ENCODE results near the gene TPSB2. TPM values are rescaled to one million over a fixed set of nuclear protein-coding genes. Genes with fewer than 3 reads are reported as not detected.

TPSB2 gene
- total RNA-seq, 1 donor from 2014 or later, result not detected

DNA sequence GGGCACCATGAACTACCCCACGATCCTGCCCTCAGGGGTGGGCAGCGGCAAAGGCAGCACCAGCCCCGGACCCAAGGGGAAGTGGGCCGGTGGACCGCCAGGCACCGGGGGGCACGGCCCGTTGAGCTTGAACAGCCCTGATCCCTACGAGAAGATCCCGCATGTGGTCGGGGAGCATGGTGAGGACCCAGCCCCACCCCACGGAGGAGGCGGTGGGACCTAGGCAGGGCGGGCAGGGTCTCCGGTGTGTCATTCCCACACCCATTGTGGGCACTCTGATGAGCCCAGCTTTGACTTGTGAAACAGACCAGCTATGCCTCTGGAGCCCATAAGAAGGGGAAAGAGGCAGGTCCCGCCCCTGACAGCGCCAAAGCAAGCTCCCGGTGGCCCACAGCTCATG lies 27.7 kb downstream of the TPSB2 start:
- no peak overlapping the region for H3K4me3 ChIP-seq (ENCODE audit: insufficient read depth, low read depth, low read length)
- no peaks in the 10 kb centered on the region for H3K9me3 Mint-ChIP-seq (ENCODE audit: unreplicated experiment)
- DNase-seq (ENCODE audit: low read depth), result no peak
- H3K4me2 ChIP-seq (ENCODE audit: low read length), result no peak overlapping the region
- H3K27me3 ChIP-seq (ENCODE audit: insufficient read depth, low read length), result no peaks in the 10 kb centered on the region
- H3K36me3 Mint-ChIP-seq (ENCODE audit: low read depth, unreplicated experiment), result peaks cover 9% of the 10 kb centered on the region
- H3K4me3 Mint-ChIP-seq (ENCODE audit: unreplicated experiment), result no peak overlapping the region
- no peaks in the 10 kb centered on the region for H3K4me1 ChIP-seq (ENCODE audit: insufficient read depth, low read length)
- no peak overlapping the region for H2AFZ ChIP-seq (ENCODE audit: low read depth, low read length)
- no peak overlapping the region for H3K27ac Mint-ChIP-seq (ENCODE audit: unreplicated experiment)
- H3K79me2 ChIP-seq (ENCODE audit: insufficient read depth, low read length), result no peaks in the 10 kb centered on the region
- peaks cover 8% of the 10 kb centered on the region for H4K20me1 ChIP-seq (ENCODE audit: insufficient read depth, low read length)
- H3K9ac ChIP-seq (ENCODE audit: low read length), result no peak overlapping the region
- no peaks in the 10 kb centered on the region for H3K9me3 ChIP-seq (ENCODE audit: insufficient read depth, low read depth, low read length)
- H3K4me1 Mint-ChIP-seq (ENCODE audit: low read depth, unreplicated experiment), result no peaks in the 10 kb centered on the region
- no peak for FAIRE-seq
- TF ChIP-seq, protein P1, sequence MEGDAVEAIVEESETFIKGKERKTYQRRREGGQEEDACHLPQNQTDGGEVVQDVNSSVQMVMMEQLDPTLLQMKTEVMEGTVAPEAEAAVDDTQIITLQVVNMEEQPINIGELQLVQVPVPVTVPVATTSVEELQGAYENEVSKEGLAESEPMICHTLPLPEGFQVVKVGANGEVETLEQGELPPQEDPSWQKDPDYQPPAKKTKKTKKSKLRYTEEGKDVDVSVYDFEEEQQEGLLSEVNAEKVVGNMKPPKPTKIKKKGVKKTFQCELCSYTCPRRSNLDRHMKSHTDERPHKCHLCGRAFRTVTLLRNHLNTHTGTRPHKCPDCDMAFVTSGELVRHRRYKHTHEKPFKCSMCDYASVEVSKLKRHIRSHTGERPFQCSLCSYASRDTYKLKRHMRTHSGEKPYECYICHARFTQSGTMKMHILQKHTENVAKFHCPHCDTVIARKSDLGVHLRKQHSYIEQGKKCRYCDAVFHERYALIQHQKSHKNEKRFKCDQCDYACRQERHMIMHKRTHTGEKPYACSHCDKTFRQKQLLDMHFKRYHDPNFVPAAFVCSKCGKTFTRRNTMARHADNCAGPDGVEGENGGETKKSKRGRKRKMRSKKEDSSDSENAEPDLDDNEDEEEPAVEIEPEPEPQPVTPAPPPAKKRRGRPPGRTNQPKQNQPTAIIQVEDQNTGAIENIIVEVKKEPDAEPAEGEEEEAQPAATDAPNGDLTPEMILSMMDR (IDR thresholded peaks at IDR 0.05; ENCODE audit: insufficient read depth, low read depth, low read length), result no peak
- TF ChIP-seq EZH2 (IDR thresholded peaks at IDR 0.05; ENCODE audit: insufficient read depth, low read length), result no peak
- no peak overlapping the region for H3K27ac ChIP-seq (ENCODE audit: low read depth, low read length)
- no peaks in the 10 kb centered on the region for H3K36me3 ChIP-seq (ENCODE audit: insufficient read depth, low read length)
- peaks cover 5% of the 10 kb centered on the region for H3K27me3 Mint-ChIP-seq (ENCODE audit: low read depth, unreplicated experiment)

DNA sequence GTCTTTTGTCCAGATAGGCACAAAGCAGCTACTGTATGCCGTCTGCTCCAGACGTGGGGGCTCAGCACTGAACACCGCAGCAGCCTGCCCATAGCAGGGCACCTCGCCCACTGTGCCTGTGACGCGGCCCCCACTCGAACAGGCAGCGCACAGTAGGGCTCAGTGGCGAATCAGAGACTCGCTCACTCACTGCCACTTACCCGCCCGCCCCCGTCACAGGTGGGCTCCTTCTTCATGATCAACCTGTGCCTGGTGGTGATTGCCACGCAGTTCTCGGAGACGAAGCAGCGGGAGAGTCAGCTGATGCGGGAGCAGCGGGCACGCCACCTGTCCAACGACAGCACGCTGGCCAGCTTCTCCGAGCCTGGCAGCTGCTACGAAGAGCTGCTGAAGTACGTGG lies 28.5 kb downstream of the TPSB2 start:
- no peak overlapping the region for H3K4me3 ChIP-seq (ENCODE audit: insufficient read depth, low read depth, low read length)
- peaks cover 9% of the 10 kb centered on the region for H3K36me3 Mint-ChIP-seq (ENCODE audit: low read depth, unreplicated experiment)

DNA sequence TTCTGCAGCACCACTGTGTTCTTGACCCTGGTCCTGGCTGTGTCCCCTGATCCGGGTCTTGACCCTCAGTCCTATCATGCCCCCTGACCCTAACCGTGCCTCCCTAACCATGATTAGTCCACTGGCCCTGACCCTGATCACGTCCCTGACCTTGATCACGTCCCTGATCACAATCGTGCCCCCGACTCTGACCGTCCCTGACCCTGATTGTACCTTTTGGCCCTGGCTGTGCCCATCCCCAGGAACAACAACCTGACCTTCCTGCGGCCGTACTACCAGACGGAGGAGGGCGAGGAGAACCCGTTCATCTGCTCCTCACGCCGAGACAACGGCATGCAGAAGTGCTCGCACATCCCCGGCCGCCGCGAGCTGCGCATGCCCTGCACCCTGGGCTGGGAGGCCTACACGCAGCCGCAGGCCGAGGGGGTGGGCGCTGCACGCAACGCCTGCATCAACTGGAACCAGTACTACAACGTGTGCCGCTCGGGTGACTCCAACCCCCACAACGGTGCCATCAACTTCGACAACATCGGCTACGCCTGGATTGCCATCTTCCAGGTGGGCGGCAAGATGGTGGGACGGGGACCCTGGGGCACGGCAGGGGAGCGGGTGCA lies 29.9 kb downstream of the TPSB2 start:
- Histone ChIP-seq H4K20me1 (ENCODE audit: insufficient read depth, low read length) (peaks cover 17% of the 10 kb centered on the region), H3K4me2 (ENCODE audit: low read length) (no peak overlapping the region), H2AFZ (ENCODE audit: low read depth, low read length) (no peak overlapping the region), H3K79me2 (ENCODE audit: insufficient read depth, low read length) (no peaks in the 10 kb centered on the region), H3K36me3 (ENCODE audit: insufficient read depth, low read length) (no peaks in the 10 kb centered on the region), H3K4me1 (ENCODE audit: insufficient read depth, low read length) (no peaks in the 10 kb centered on the region), H3K9ac (ENCODE audit: low read length) (no peak overlapping the region), H3K9me3 (ENCODE audit: insufficient read depth, low read depth, low read length) (no peaks in the 10 kb centered on the region), H3K27me3 (ENCODE audit: insufficient read depth, low read length) (no peaks in the 10 kb centered on the region), H3K4me3 (ENCODE audit: insufficient read depth, low read depth, low read length) (no peak overlapping the region), H3K27ac (ENCODE audit: low read depth, low read length) (no peak overlapping the region)
- no peak for DNase-seq (ENCODE audit: low read depth)
- no peak for FAIRE-seq
- H3K27me3 Mint-ChIP-seq (ENCODE audit: low read depth, unreplicated experiment), result peaks cover 11% of the 10 kb centered on the region
- no peak overlapping the region for H3K27ac Mint-ChIP-seq (ENCODE audit: unreplicated experiment)
- H3K4me1 Mint-ChIP-seq (ENCODE audit: low read depth, unreplicated experiment), result no peaks in the 10 kb centered on the region
- H3K9me3 Mint-ChIP-seq (ENCODE audit: unreplicated experiment), result no peaks in the 10 kb centered on the region
- TF ChIP-seq EZH2 (IDR thresholded peaks at IDR 0.05; ENCODE audit: insufficient read depth, low read length), result no peak
- TF ChIP-seq, protein P1 (IDR thresholded peaks at IDR 0.05; ENCODE audit: insufficient read depth, low read depth, low read length), result no peak
- H3K36me3 Mint-ChIP-seq (ENCODE audit: low read depth, unreplicated experiment), result peaks cover 6% of the 10 kb centered on the region
- H3K4me3 Mint-ChIP-seq (ENCODE audit: unreplicated experiment), result peak overlapping the region; percentile 64

More for the DNA sequence above, 28.5 kb downstream of the TPSB2 start:
- Histone ChIP-seq H3K27me3 (ENCODE audit: insufficient read depth, low read length) (no peaks in the 10 kb centered on the region), H2AFZ (ENCODE audit: low read depth, low read length) (no peak overlapping the region), H3K27ac (ENCODE audit: low read depth, low read length) (no peak overlapping the region), H3K79me2 (ENCODE audit: insufficient read depth, low read length) (no peaks in the 10 kb centered on the region), H3K9me3 (ENCODE audit: insufficient read depth, low read depth, low read length) (no peaks in the 10 kb centered on the region), H3K4me1 (ENCODE audit: insufficient read depth, low read length) (no peaks in the 10 kb centered on the region), H3K4me2 (ENCODE audit: low read length) (no peak overlapping the region), H3K36me3 (ENCODE audit: insufficient read depth, low read length) (no peaks in the 10 kb centered on the region), H3K9ac (ENCODE audit: low read length) (no peak overlapping the region), H4K20me1 (ENCODE audit: insufficient read depth, low read length) (peaks cover 15% of the 10 kb centered on the region)
- Mint-ChIP-seq H3K4me1 (ENCODE audit: low read depth, unreplicated experiment) (no peaks in the 10 kb centered on the region), H3K9me3 (ENCODE audit: unreplicated experiment) (no peaks in the 10 kb centered on the region), H3K27ac (ENCODE audit: unreplicated experiment) (no peak overlapping the region), H3K4me3 (ENCODE audit: unreplicated experiment) (no peak overlapping the region), H3K27me3 (ENCODE audit: low read depth, unreplicated experiment) (peaks cover 14% of the 10 kb centered on the region)
- TF ChIP-seq EZH2 (IDR thresholded peaks at IDR 0.05; ENCODE audit: insufficient read depth, low read length), result no peak
- TF ChIP-seq, protein P1 (IDR thresholded peaks at IDR 0.05; ENCODE audit: insufficient read depth, low read depth, low read length), result no peak
- FAIRE-seq (no peak), DNase-seq (ENCODE audit: low read depth) (no peak)

All from astrocyte (in vitro differentiated cells and primary cell).